ENCODE data around the gene MLLT3.

The MLLT3 gene

GRCh38 chr9:20428976-20429375 is 193.3 kb downstream of the MLLT3 start:
- Histone ChIP-seq H3K36me3 (ENCODE audit: insufficient read depth, low read length) (no peaks in the 10 kb centered on the region), H3K9me3 (ENCODE audit: low read length) (no peaks in the 10 kb centered on the region), H3K27me3 (ENCODE audit: control insufficient read depth in 1 of 2, insufficient read depth in 2 of 2, low read length in 2 of 2) (no peaks in the 10 kb centered on the region), H3K4me3 (ENCODE audit: low read depth in 1 of 2, low read length in 2 of 2) (no peak overlapping the region), H3K4me1 (ENCODE audit: insufficient read depth, low read length) (no peaks in the 10 kb centered on the region), H3K27ac (ENCODE audit: low read depth, low read length) (no peak overlapping the region), H3K9ac (ENCODE audit: low read length) (no peak overlapping the region)

- Histone ChIP-seq H3K36me3 (ENCODE audit: insufficient read depth, low read length) (no peaks in the 10 kb centered on the region), H3K27me3 (ENCODE audit: control insufficient read depth in 1 of 2, insufficient read depth in 2 of 2, low read length in 2 of 2) (no peaks in the 10 kb centered on the region), H3K4me1 (ENCODE audit: insufficient read depth, low read length) (no peaks in the 10 kb centered on the region), H3K9me3 (ENCODE audit: low read length) (no peaks in the 10 kb centered on the region), H3K4me3 (ENCODE audit: low read depth in 1 of 2, low read length in 2 of 2) (no peak overlapping the region), H3K9ac (ENCODE audit: low read length) (no peak overlapping the region), H3K27ac (ENCODE audit: low read depth, low read length) (no peak overlapping the region)
Measured at GRCh38 chr9:20427359-20427758, 194.9 kb downstream of the MLLT3 start.

- Histone ChIP-seq H3K4me1 (ENCODE audit: insufficient read depth, low read length) (no peaks in the 10 kb centered on the region), H3K9me3 (ENCODE audit: low read length) (no peaks in the 10 kb centered on the region), H3K9ac (ENCODE audit: low read length) (no peak overlapping the region), H3K27ac (ENCODE audit: low read depth, low read length) (no peak overlapping the region), H3K4me3 (ENCODE audit: low read depth in 1 of 2, low read length in 2 of 2) (no peak overlapping the region), H3K27me3 (ENCODE audit: control insufficient read depth in 1 of 2, insufficient read depth in 2 of 2, low read length in 2 of 2) (no peaks in the 10 kb centered on the region), H3K36me3 (ENCODE audit: insufficient read depth, low read length) (no peaks in the 10 kb centered on the region)
Measured at GRCh38 chr9:20426019-20426418, 196.3 kb downstream of the MLLT3 start.

DNA sequence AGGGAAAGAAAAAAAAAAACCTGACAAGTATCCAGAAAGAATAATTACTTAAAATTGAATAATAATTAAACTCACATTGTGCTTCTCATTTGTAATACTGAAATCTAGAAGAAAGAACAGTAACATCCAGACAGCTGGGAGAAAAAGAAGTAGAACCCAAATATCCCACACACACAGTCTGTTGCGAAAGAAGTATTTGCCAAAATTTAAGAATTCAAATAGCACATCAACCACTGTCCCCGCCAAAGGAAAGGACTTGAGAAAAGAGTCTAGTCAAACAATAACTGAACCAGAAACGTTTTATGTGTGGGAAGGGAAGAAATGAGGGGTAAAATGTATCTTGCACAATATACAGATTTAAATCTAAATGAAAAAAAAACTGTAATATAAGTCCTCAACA is 202.8 kb downstream of the MLLT3 start:
- Histone ChIP-seq H3K4me1 (ENCODE audit: insufficient read depth, low read length) (no peaks in the 10 kb centered on the region), H3K9me3 (ENCODE audit: low read length) (no peaks in the 10 kb centered on the region), H3K9ac (ENCODE audit: low read length) (no peak overlapping the region), H3K4me3 (ENCODE audit: low read depth in 1 of 2, low read length in 2 of 2) (no peak overlapping the region), H3K36me3 (ENCODE audit: insufficient read depth, low read length) (no peaks in the 10 kb centered on the region), H3K27me3 (ENCODE audit: control insufficient read depth in 1 of 2, insufficient read depth in 2 of 2, low read length in 2 of 2) (no peaks in the 10 kb centered on the region), H3K27ac (ENCODE audit: low read depth, low read length) (no peak overlapping the region)

- no peak overlapping the region for H3K27ac ChIP-seq (ENCODE audit: low read depth, low read length)
- no peaks in the 10 kb centered on the region for H3K36me3 ChIP-seq (ENCODE audit: insufficient read depth, low read length)
- no peaks in the 10 kb centered on the region for H3K27me3 ChIP-seq (ENCODE audit: control insufficient read depth in 1 of 2, insufficient read depth in 2 of 2, low read length in 2 of 2)
- no peaks in the 10 kb centered on the region for H3K9me3 ChIP-seq (ENCODE audit: low read length)
- no peak overlapping the region for H3K9ac ChIP-seq (ENCODE audit: low read length)
- no peak overlapping the region for H3K4me3 ChIP-seq (ENCODE audit: low read depth in 1 of 2, low read length in 2 of 2)
- H3K4me1 ChIP-seq (ENCODE audit: insufficient read depth, low read length), result no peaks in the 10 kb centered on the region
Measured at GRCh38 chr9:20418485-20418884, 203.8 kb downstream of the MLLT3 start.

- Histone ChIP-seq H3K27ac (ENCODE audit: low read depth, low read length) (no peak overlapping the region), H3K4me1 (ENCODE audit: insufficient read depth, low read length) (no peaks in the 10 kb centered on the region), H3K9ac (ENCODE audit: low read length) (no peak overlapping the region), H3K9me3 (ENCODE audit: low read length) (no peaks in the 10 kb centered on the region), H3K36me3 (ENCODE audit: insufficient read depth, low read length) (no peaks in the 10 kb centered on the region), H3K4me3 (ENCODE audit: low read depth in 1 of 2, low read length in 2 of 2) (no peak overlapping the region), H3K27me3 (ENCODE audit: control insufficient read depth in 1 of 2, insufficient read depth in 2 of 2, low read length in 2 of 2) (no peaks in the 10 kb centered on the region)
Measured at GRCh38 chr9:20417373-20418080, 204.8 kb downstream of the MLLT3 start.

DNA sequence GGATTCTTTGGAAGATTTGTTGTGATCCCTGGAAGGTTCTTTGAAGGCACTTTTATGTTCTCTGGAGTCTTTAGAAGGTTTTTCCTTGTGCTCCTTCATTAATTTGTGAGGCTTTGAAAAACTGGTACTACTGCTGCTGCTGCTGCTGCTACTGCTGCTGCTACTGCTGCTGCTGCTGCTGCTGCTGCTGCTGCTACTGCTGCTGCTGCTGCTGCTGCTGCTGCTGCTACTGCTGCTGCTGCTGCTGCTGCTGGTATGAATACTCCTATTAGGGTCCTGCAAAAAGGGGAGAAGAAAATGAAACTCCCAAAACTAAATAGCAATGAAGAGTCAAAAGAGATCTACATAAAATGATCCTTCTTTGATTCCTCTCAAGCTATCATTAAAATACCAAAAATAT is 208.1 kb downstream of the MLLT3 start:
- Histone ChIP-seq H3K36me3 (ENCODE audit: insufficient read depth, low read length) (no peaks in the 10 kb centered on the region), H3K9me3 (ENCODE audit: low read length) (no peaks in the 10 kb centered on the region), H3K27me3 (ENCODE audit: control insufficient read depth in 1 of 2, insufficient read depth in 2 of 2, low read length in 2 of 2) (no peaks in the 10 kb centered on the region), H3K4me1 (ENCODE audit: insufficient read depth, low read length) (no peaks in the 10 kb centered on the region), H3K27ac (ENCODE audit: low read depth, low read length) (no peak overlapping the region), H3K4me3 (ENCODE audit: low read depth in 1 of 2, low read length in 2 of 2) (no peak overlapping the region), H3K9ac (ENCODE audit: low read length) (no peak overlapping the region)

DNA sequence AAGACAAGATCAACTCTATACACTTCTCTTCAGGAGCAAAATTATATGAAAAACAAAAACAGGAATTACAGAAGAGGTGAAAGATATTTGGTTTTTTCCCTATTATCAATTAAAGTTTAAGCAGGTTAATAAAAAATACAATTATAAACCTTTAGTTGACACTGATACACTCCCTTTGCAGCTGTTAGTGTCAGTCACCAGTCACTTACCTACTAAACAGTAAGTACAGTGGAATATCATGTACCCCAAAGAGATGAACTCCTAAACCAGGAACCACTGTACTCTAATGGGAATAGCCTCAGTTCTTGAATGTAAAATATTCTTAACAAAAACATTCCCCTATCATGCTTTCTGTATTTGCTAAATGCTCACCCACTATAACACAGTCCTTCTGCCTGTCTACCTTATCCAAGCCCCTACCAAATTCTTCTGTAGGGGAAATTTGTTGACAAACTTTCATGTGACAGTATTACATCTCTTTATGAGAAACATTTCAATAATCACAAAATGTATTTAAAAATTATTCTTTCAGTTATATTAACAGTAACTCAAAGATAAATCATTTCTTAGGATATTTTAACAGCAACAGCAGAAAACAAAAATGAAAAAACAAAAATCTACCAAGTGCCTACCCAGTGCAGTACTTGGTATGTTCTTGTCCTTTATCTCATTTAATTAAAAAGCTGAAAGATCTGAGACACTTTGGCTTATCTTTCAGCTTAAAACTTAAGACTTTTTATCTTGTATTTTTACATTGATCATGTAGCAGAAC is 212.8 kb downstream of the MLLT3 start:
- Histone ChIP-seq H3K4me3 (ENCODE audit: low read depth in 1 of 2, low read length in 2 of 2) (no peak overlapping the region), H3K27me3 (ENCODE audit: control insufficient read depth in 1 of 2, insufficient read depth in 2 of 2, low read length in 2 of 2) (no peaks in the 10 kb centered on the region), H3K27ac (ENCODE audit: low read depth, low read length) (no peak overlapping the region), H3K36me3 (ENCODE audit: insufficient read depth, low read length) (no peaks in the 10 kb centered on the region), H3K9ac (ENCODE audit: low read length) (no peak overlapping the region), H3K9me3 (ENCODE audit: low read length) (no peaks in the 10 kb centered on the region), H3K4me1 (ENCODE audit: insufficient read depth, low read length) (peaks cover 8% of the 10 kb centered on the region)

DNA sequence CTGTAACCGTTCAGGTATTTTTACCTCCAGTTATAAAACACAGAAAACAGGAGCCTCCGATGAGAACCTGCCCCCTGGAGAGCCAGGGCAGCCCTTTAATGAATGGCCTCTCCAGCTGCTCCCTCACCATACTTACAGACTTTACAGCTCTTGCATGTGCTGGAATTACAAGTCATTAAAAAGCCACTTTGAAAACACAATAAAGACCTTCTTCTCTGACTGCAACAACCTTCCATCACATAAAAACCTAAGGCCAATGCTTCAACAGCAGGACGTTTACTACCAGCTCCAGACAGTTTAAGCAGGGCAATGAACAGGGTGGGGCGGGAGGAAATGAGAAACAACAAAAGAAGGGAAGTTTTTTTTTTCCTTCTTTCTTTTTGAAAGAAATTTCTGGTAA is 213.8 kb downstream of the MLLT3 start:
- H3K9ac ChIP-seq (ENCODE audit: low read length), result no peak overlapping the region
- H3K4me1 ChIP-seq (ENCODE audit: insufficient read depth, low read length), result peaks cover 8% of the 10 kb centered on the region
- H3K36me3 ChIP-seq (ENCODE audit: insufficient read depth, low read length), result no peaks in the 10 kb centered on the region
- H3K9me3 ChIP-seq (ENCODE audit: low read length), result no peaks in the 10 kb centered on the region
- no peaks in the 10 kb centered on the region for H3K27me3 ChIP-seq (ENCODE audit: control insufficient read depth in 1 of 2, insufficient read depth in 2 of 2, low read length in 2 of 2)
- no peak overlapping the region for H3K4me3 ChIP-seq (ENCODE audit: low read depth in 1 of 2, low read length in 2 of 2)
- H3K27ac ChIP-seq (ENCODE audit: low read depth, low read length), result no peak overlapping the region

GRCh38 chr9:20407013-20407412 is 215.3 kb downstream of the MLLT3 start:
- Histone ChIP-seq H3K4me1 (ENCODE audit: insufficient read depth, low read length) (peaks cover 8% of the 10 kb centered on the region), H3K36me3 (ENCODE audit: insufficient read depth, low read length) (no peaks in the 10 kb centered on the region), H3K9ac (ENCODE audit: low read length) (no peak overlapping the region), H3K27me3 (ENCODE audit: control insufficient read depth in 1 of 2, insufficient read depth in 2 of 2, low read length in 2 of 2) (no peaks in the 10 kb centered on the region), H3K9me3 (ENCODE audit: low read length) (no peaks in the 10 kb centered on the region), H3K27ac (ENCODE audit: low read depth, low read length) (no peak overlapping the region), H3K4me3 (ENCODE audit: low read depth in 1 of 2, low read length in 2 of 2) (no peak overlapping the region)

GRCh38 chr9:20406344-20406743 is 216.0 kb downstream of the MLLT3 start:
- no peaks in the 10 kb centered on the region for H3K9me3 ChIP-seq (ENCODE audit: low read length)
- H3K27ac ChIP-seq (ENCODE audit: low read depth, low read length), result no peak overlapping the region
- H3K9ac ChIP-seq (ENCODE audit: low read length), result no peak overlapping the region
- H3K36me3 ChIP-seq (ENCODE audit: insufficient read depth, low read length), result no peaks in the 10 kb centered on the region
- peaks cover 8% of the 10 kb centered on the region for H3K4me1 ChIP-seq (ENCODE audit: insufficient read depth, low read length)
- H3K4me3 ChIP-seq (ENCODE audit: low read depth in 1 of 2, low read length in 2 of 2), result no peak overlapping the region
- H3K27me3 ChIP-seq (ENCODE audit: control insufficient read depth in 1 of 2, insufficient read depth in 2 of 2, low read length in 2 of 2), result no peaks in the 10 kb centered on the region

DNA sequence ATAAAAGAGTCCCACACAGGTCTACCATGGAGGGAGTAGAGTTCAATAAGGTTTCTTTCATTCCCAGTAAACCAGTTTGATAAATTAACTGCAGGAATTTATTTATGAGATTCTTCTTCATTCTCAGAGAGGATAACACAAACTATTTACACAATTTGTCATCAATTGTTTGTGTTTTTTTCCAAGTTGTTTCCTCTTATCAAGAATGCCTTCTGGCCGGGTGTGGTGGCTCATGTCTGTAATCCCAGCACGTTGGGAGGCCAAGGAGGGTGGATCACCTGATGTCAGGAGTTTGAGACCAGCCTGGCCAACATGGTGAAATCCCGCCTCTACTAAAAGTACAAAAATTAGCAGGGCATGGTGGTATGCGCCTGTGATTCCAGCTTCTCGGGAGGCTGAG is 216.7 kb downstream of the MLLT3 start:
- H3K36me3 ChIP-seq (ENCODE audit: insufficient read depth, low read length), result no peaks in the 10 kb centered on the region
- peaks cover 8% of the 10 kb centered on the region for H3K4me1 ChIP-seq (ENCODE audit: insufficient read depth, low read length)
- H3K27me3 ChIP-seq (ENCODE audit: control insufficient read depth in 1 of 2, insufficient read depth in 2 of 2, low read length in 2 of 2), result no peaks in the 10 kb centered on the region
- no peaks in the 10 kb centered on the region for H3K9me3 ChIP-seq (ENCODE audit: low read length)
- H3K4me3 ChIP-seq (ENCODE audit: low read depth in 1 of 2, low read length in 2 of 2), result no peak overlapping the region
- no peak overlapping the region for H3K27ac ChIP-seq (ENCODE audit: low read depth, low read length)
- no peak overlapping the region for H3K9ac ChIP-seq (ENCODE audit: low read length)

Measured in muscle layer of colon (tissue), 2 donors.